Measurements from ENCODE around the gene WASL. TPM values are rescaled to one million over a fixed set of nuclear protein-coding genes. Genes with fewer than 3 reads are reported as not detected.

WASL gene
- total RNA-seq, 4 donors from 2014 or later, result 29.3 to 40.0 (median 29.7) TPM

GRCh38 chr7:123687727-123688126, 61.1 kb downstream of the WASL start:
- peaks cover 38% of the 10 kb centered on the region for H3K36me3 ChIP-seq
- no peak overlapping the region for H3K27ac ChIP-seq
- no peaks in the 10 kb centered on the region for H3K9me3 ChIP-seq
- H3K4me3 ChIP-seq, result no peak overlapping the region
- no peaks in the 10 kb centered on the region for H3K27me3 ChIP-seq
- H3K4me1 ChIP-seq, result no peaks in the 10 kb centered on the region
- WGBS, result 93% methylated on average over 1 of the region's 1 CpG
- TF ChIP-seq POLR2AphosphoS5 (IDR thresholded peaks at IDR 0.05) (no peak), EP300 (IDR thresholded peaks at IDR 0.05) (no peak), CTCF (IDR thresholded peaks at IDR 0.05) (no peak), POLR2A (IDR thresholded peaks at IDR 0.05) (no peak)
- no peak for DNase-seq (ENCODE audit: low spot score in 2 of 2)

- H3K9me3 ChIP-seq, result no peaks in the 10 kb centered on the region
- no peak overlapping the region for H3K4me3 ChIP-seq
- no peak overlapping the region for H3K27ac ChIP-seq
- H3K36me3 ChIP-seq, result peaks cover 33% of the 10 kb centered on the region
- H3K27me3 ChIP-seq, result no peaks in the 10 kb centered on the region
- TF ChIP-seq POLR2A (IDR thresholded peaks at IDR 0.05) (no peak), CTCF (IDR thresholded peaks at IDR 0.05) (no peak), EP300 (IDR thresholded peaks at IDR 0.05) (no peak), POLR2AphosphoS5 (IDR thresholded peaks at IDR 0.05) (no peak)
- WGBS, result 94% methylated on average over 2 of the region's 2 CpGs
- no peak for DNase-seq (ENCODE audit: low spot score in 2 of 2)
- H3K4me1 ChIP-seq, result no peaks in the 10 kb centered on the region
These were observed 61.6 kb downstream of the WASL start for GRCh38 chr7:123687161-123687560.

- TF ChIP-seq EP300 (IDR thresholded peaks at IDR 0.05), result no peak
- peak in 1 of 2 donors; percentile 30 for TF ChIP-seq CTCF (IDR thresholded peaks at IDR 0.05)
- Histone ChIP-seq H3K4me1 (no peaks in the 10 kb centered on the region), H3K27me3 (no peaks in the 10 kb centered on the region), H3K9me3 (no peaks in the 10 kb centered on the region), H3K27ac (no peak overlapping the region), H3K4me3 (no peak overlapping the region), H3K36me3 (peaks cover 20% of the 10 kb centered on the region)
- WGBS, result 52% methylated on average over 1 of the region's 1 CpG
- no peak for DNase-seq (ENCODE audit: low spot score in 2 of 2)
These were observed 66.1 kb downstream of the WASL start for GRCh38 chr7:123682690-123683089.

GRCh38 chr7:123681561-123681960, 67.2 kb downstream of the WASL start:
- Histone ChIP-seq H3K36me3 (peaks cover 12% of the 10 kb centered on the region), H3K4me3 (no peak overlapping the region), H3K27me3 (no peaks in the 10 kb centered on the region), H3K27ac (no peak overlapping the region), H3K9me3 (no peaks in the 10 kb centered on the region), H3K4me1 (no peaks in the 10 kb centered on the region)
- TF ChIP-seq POLR2A (IDR thresholded peaks at IDR 0.05) (no peak), CTCF (IDR thresholded peaks at IDR 0.05) (no peak), POLR2AphosphoS5 (IDR thresholded peaks at IDR 0.05) (no peak), EP300 (IDR thresholded peaks at IDR 0.05) (no peak)
- DNase-seq (ENCODE audit: low spot score in 2 of 2), result no peak
- WGBS, result 79% methylated on average over 2 of the region's 2 CpGs

- no peak for DNase-seq (ENCODE audit: low spot score in 2 of 2)
- no peaks in the 10 kb centered on the region for H3K9me3 ChIP-seq
- H3K27ac ChIP-seq, result no peak overlapping the region
- no peak overlapping the region for H3K4me3 ChIP-seq
- H3K4me1 ChIP-seq, result peaks cover 4% of the 10 kb centered on the region
- H3K27me3 ChIP-seq, result no peaks in the 10 kb centered on the region
- 94% methylated on average over 3 of the region's 3 CpGs for WGBS
- TF ChIP-seq EP300 (IDR thresholded peaks at IDR 0.05) (no peak), CTCF (IDR thresholded peaks at IDR 0.05) (no peak), POLR2AphosphoS5 (IDR thresholded peaks at IDR 0.05) (no peak), POLR2A (IDR thresholded peaks at IDR 0.05) (no peak)
- peaks cover 12% of the 10 kb centered on the region for H3K36me3 ChIP-seq
These were observed 68.2 kb downstream of the WASL start for GRCh38 chr7:123680580-123680979.
